Peyer's patch (tissue), 4 donors: ENCODE results near the gene AKAP1. TPM values are rescaled to one million over a fixed set of nuclear protein-coding genes. Genes with fewer than 3 reads are reported as not detected.

Experiments
- DNase-seq, 3 donors: peaks; one replicate each; pipeline ENCODE4 v3.0.0-alpha.2; 2017 to 2019
- H3K27ac ChIP-seq, 4 donors: fragments of 200-600 bp; sonication (generic); one replicate each; pipeline ENCODE4 v1.5.1; 2016 to 2019
- H3K27me3 ChIP-seq, 2 donors: fragments of 200-600 bp; sonication (generic); one replicate each; pipeline ENCODE4 v1.5.1; 2019
- H3K36me3 ChIP-seq, 3 donors: fragments of 200-600 bp; sonication (generic); one replicate each; pipeline ENCODE4 v1.5.1; 2016 to 2019
- H3K4me1 ChIP-seq, 4 donors: fragments of 200-600 bp; sonication (generic); one replicate each; pipeline ENCODE4 v1.5.1; 2016 to 2019
- H3K4me3 ChIP-seq, 4 donors: fragments of 200-600 bp; sonication (generic); 1 replicate in 3 of 4; 2 replicates in 1 of 4; pipeline ENCODE4 v1.5.1; 2016 to 2019; ENCODE audit warnings: mild to moderate bottlenecking in 1 of 4
- H3K9me3 ChIP-seq, 4 donors: fragments of 200-600 bp; sonication (generic); one replicate each; pipeline ENCODE4 v1.5.1; 2016 to 2019; ENCODE audit warnings: mild to moderate bottlenecking in 1 of 4
- POLR2A ChIP-seq, 2 donors: fragments of 450-650 bp; IDR thresholded peaks; one replicate each; pipeline ENCODE4 v1.5.1; 2017; ENCODE audit warnings: antibody characterized with exemption in 2 of 2, mild to moderate bottlenecking in 2 of 2, moderate library complexity in 2 of 2
- total RNA-seq, 4 donors: library from RNA; depleted of rRNA; stranded (reverse); fragments of >200 nt; gene quantifications; one replicate each; pipeline ENCODE4 v1.1.0, GENCODE V29; 2016
- TF ChIP-seq, protein P1 (sequence below), 6 experiments: fragments of 450-650 bp in 4 of 6; fragments of 200-600 bp in 2 of 6; sonication (generic) in 1 of 6; IDR thresholded peaks; one replicate each; pipeline ENCODE4 v1.5.1; 2017 to 2019; ENCODE audit warnings: antibody characterized with exemption in 6 of 6, mild to moderate bottlenecking in 3 of 6, moderate library complexity in 1 of 6

The AKAP1 gene
- total RNA-seq, 4 donors from 2014 or later: 123 to 203 (median 166) TPM

DNA sequence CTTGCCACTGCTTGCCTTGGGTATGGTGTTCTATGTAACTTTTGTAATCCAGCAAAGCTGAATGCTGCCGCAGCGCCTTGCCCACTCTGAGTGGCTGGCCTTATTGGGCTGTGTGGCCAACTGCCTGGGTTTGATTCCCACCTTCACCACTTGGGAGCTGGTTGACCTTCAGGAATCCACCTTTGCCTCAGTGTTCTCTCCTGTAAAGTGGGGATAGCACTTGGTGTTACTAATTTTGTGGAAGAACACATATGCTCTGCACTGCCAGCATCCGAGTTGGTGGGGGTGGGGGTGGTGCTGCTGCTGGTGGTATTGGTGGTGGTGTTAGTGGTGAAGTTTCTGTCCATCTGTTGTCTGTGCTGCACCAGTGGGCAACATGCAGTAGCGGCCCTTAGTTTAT, 32.8 kb downstream of the AKAP1 start:
- H3K36me3 ChIP-seq: peaks cover 0 to 91% (median 0%) of the 10 kb centered on the region in 3 donors
- H3K27me3 ChIP-seq: no peaks in the 10 kb centered on the region
- no peak for TF ChIP-seq POLR2A (IDR thresholded peaks at IDR 0.05)
- TF ChIP-seq, protein P1, sequence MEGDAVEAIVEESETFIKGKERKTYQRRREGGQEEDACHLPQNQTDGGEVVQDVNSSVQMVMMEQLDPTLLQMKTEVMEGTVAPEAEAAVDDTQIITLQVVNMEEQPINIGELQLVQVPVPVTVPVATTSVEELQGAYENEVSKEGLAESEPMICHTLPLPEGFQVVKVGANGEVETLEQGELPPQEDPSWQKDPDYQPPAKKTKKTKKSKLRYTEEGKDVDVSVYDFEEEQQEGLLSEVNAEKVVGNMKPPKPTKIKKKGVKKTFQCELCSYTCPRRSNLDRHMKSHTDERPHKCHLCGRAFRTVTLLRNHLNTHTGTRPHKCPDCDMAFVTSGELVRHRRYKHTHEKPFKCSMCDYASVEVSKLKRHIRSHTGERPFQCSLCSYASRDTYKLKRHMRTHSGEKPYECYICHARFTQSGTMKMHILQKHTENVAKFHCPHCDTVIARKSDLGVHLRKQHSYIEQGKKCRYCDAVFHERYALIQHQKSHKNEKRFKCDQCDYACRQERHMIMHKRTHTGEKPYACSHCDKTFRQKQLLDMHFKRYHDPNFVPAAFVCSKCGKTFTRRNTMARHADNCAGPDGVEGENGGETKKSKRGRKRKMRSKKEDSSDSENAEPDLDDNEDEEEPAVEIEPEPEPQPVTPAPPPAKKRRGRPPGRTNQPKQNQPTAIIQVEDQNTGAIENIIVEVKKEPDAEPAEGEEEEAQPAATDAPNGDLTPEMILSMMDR (IDR thresholded peaks at IDR 0.05): no peak
- no peak overlapping the region for H3K4me3 ChIP-seq
- no peaks in the 10 kb centered on the region for H3K9me3 ChIP-seq
- H3K4me1 ChIP-seq: no peaks in the 10 kb centered on the region
- H3K27ac ChIP-seq: no peak overlapping the region
- no peak for DNase-seq

DNA sequence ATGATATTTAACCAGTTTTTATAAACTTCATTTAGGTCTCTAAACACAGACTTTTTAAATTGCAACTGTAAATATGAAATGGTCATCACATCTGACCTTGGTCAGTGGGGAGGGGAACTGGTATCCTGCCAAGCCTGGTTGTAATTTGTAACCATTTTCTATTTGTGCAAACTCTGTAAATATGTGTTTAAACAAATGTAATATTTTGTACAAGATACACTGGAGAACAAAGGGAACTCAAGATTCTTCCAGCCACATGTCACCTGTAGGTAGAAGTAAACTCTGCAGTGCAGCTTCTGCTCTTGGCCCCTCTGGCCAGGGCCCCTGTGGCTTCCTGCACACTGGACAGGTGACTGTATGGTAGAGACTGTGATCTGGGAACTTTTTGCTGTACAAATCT, 35.8 kb downstream of the AKAP1 start:
- H3K9me3 ChIP-seq: no peaks in the 10 kb centered on the region
- TF ChIP-seq POLR2A (IDR thresholded peaks at IDR 0.05): no peak
- TF ChIP-seq, protein P1 (IDR thresholded peaks at IDR 0.05): no peak
- H3K36me3 ChIP-seq: peaks cover 0 to 95% (median 0%) of the 10 kb centered on the region in 3 donors
- no peak overlapping the region for H3K4me3 ChIP-seq
- H3K4me1 ChIP-seq: no peaks in the 10 kb centered on the region
- no peak for DNase-seq
- H3K27ac ChIP-seq: no peak overlapping the region
- H3K27me3 ChIP-seq: no peaks in the 10 kb centered on the region

DNA sequence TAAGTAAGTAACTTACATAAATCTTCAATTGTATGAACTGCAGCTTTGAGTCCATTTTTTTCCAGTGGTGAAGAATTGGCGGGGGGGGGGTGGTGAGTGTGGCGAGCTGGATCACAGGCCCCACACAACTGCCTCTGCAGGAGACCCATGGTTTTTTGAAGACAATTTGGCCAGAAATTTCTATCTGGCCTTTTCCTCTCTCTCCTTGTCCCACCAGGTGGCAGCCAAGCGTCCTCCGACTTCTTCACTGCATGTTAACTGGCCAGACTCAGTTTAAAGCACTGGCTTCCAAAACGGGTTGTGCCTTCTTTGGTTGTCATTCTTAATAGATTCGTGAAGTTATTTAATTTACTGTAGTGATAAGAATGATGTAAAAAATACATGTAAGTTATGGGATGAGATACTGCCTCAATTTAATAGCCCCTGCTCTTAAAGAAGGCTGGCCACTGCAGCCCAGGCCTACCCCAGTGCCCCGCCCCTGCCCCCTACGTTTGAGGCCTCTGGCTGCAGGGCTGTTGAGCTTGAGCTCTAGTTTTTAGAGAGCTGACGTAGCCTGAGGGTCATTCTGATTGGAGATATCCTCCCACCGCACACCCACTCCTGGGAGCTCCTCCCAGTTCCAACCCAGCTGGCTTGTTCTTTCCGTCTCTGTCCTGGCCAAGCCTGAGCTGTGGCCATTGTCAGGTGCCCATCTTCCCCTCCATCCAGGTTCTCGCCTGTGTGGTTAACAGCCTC, 36.4 kb downstream of the AKAP1 start:
- H3K36me3 ChIP-seq: peaks cover 0 to 88% (median 0%) of the 10 kb centered on the region in 3 donors
- H3K27ac ChIP-seq: no peak overlapping the region
- no peaks in the 10 kb centered on the region for H3K4me1 ChIP-seq
- TF ChIP-seq, protein P1 (IDR thresholded peaks at IDR 0.05): peak in 1 of 6 experiments; percentile 16
- TF ChIP-seq POLR2A (IDR thresholded peaks at IDR 0.05): no peak
- H3K9me3 ChIP-seq: no peaks in the 10 kb centered on the region
- H3K27me3 ChIP-seq: no peaks in the 10 kb centered on the region
- DNase-seq: no peak
- no peak overlapping the region for H3K4me3 ChIP-seq

DNA sequence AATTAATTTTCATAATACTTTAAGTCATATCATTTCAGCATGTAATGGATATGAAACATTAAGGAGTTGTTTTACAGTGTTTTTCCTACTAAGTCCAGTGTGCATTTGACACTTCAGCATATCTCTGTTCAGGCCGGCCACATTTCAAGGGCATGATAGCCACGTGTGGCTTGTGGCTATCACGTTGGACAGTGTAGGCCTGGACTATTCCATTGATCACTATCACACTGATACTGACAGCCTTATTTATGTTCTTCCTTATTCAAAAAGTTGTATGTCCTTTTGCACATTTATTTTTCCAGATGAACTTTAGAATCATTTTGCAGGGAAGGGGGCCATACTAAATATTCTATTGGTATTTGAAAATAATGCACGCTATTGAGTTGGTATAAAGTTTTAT, 39.0 kb downstream of the AKAP1 start:
- Histone ChIP-seq H3K9me3 (no peaks in the 10 kb centered on the region), H3K27ac (no peak overlapping the region), H3K4me1 (no peaks in the 10 kb centered on the region), H3K4me3 (no peak overlapping the region), H3K36me3 (peaks cover 0 to 62% (median 0%) of the 10 kb centered on the region in 3 donors), H3K27me3 (no peaks in the 10 kb centered on the region)
- no peak for DNase-seq
- TF ChIP-seq, protein P1 (IDR thresholded peaks at IDR 0.05): no peak
- no peak for TF ChIP-seq POLR2A (IDR thresholded peaks at IDR 0.05)

DNA sequence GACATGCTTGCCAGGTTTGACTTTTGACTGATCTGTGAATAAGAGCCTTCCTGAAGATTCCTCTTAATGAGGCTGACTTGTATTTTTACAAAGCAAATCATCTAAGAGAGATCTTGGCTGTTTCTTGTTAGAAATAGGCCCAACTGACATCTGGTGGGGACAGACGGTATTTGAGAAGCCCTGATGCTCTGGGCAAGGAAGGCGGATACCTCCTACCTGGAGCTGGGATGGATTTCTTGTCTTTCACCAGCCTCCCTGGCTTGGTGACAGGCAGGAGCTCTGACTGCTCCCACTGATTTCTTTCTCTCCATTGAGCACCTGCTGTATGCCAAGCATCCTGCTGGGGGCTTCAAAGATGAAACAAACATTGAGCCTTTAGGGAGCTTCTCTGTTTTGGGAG, 40.4 kb downstream of the AKAP1 start:
- Histone ChIP-seq H3K4me3 (no peak overlapping the region), H3K36me3 (peaks cover 0 to 50% (median 0%) of the 10 kb centered on the region in 3 donors), H3K27ac (no peak overlapping the region), H3K27me3 (no peaks in the 10 kb centered on the region), H3K4me1 (no peaks in the 10 kb centered on the region), H3K9me3 (no peaks in the 10 kb centered on the region)
- TF ChIP-seq, protein P1 (IDR thresholded peaks at IDR 0.05): no peak
- no peak for TF ChIP-seq POLR2A (IDR thresholded peaks at IDR 0.05)
- no peak for DNase-seq
